Activated naive CD8-positive, alpha-beta T cell (primary cell): ENCODE results near the gene YY1.
"Not testable (repeated sequence)": the region's sequence is repeated elsewhere in the genome, so short reads cannot be mapped to it uniquely, and the experiment has no call there.

Experiments
- H3K27ac Mint-ChIP-seq: one replicate; pipeline ENCODE4 v1.8.0; 2021; ENCODE audit warnings: mixed read lengths
- H3K27me3 Mint-ChIP-seq: one replicate; pipeline ENCODE4 v1.8.0; 2021; ENCODE audit warnings: mixed read lengths
- H3K36me3 Mint-ChIP-seq: one replicate; pipeline ENCODE4 v1.8.0; 2021; ENCODE audit warnings: mixed read lengths
- H3K4me1 Mint-ChIP-seq: one replicate; pipeline ENCODE4 v1.8.0; 2021; ENCODE audit warnings: low read depth, mixed read lengths
- H3K4me3 Mint-ChIP-seq: one replicate; pipeline ENCODE4 v1.8.0; 2021; ENCODE audit warnings: mild to moderate bottlenecking, mixed read lengths
- H3K9me3 Mint-ChIP-seq: one replicate; pipeline ENCODE4 v1.8.0; 2021; ENCODE audit warnings: low read depth, mixed read lengths

Gene YY1

GRCh38 chr14:100292301-100292775 is 53.4 kb downstream of the YY1 start:
- Mint-ChIP-seq H3K4me1 (peaks cover 2% of the 10 kb centered on the region), H3K27me3 (no peaks in the 10 kb centered on the region), H3K36me3 (no peaks in the 10 kb centered on the region), H3K9me3 (no peaks in the 10 kb centered on the region), H3K4me3 (no peak overlapping the region), H3K27ac (no peak overlapping the region)

GRCh38 chr14:100292776-100293461 is 54.0 kb downstream of the YY1 start:
- peaks cover 2% of the 10 kb centered on the region for H3K4me1 Mint-ChIP-seq
- H3K27ac Mint-ChIP-seq = no peak overlapping the region
- H3K36me3 Mint-ChIP-seq = no peaks in the 10 kb centered on the region
- no peaks in the 10 kb centered on the region for H3K9me3 Mint-ChIP-seq
- H3K27me3 Mint-ChIP-seq = no peaks in the 10 kb centered on the region
- H3K4me3 Mint-ChIP-seq = no peak overlapping the region

- H3K4me3 Mint-ChIP-seq = no peak overlapping the region
- no peak overlapping the region for H3K27ac Mint-ChIP-seq
- H3K36me3 Mint-ChIP-seq = no peaks in the 10 kb centered on the region
- H3K27me3 Mint-ChIP-seq = no peaks in the 10 kb centered on the region
- peaks cover 2% of the 10 kb centered on the region for H3K4me1 Mint-ChIP-seq
- no peaks in the 10 kb centered on the region for H3K9me3 Mint-ChIP-seq
Observed at GRCh38 chr14:100293497-100294212, 54.7 kb downstream of the YY1 start.

GRCh38 chr14:100294213-100294962 is 55.4 kb downstream of the YY1 start:
- no peaks in the 10 kb centered on the region for H3K9me3 Mint-ChIP-seq
- H3K27ac Mint-ChIP-seq = no peak overlapping the region
- peaks cover 2% of the 10 kb centered on the region for H3K4me1 Mint-ChIP-seq
- no peaks in the 10 kb centered on the region for H3K36me3 Mint-ChIP-seq
- H3K4me3 Mint-ChIP-seq = no peak overlapping the region
- H3K27me3 Mint-ChIP-seq = no peaks in the 10 kb centered on the region

GRCh38 chr14:100294963-100295330 is 56.0 kb downstream of the YY1 start:
- peaks cover 2% of the 10 kb centered on the region for H3K4me1 Mint-ChIP-seq

GRCh38 chr14:100295376-100296105 is 56.6 kb downstream of the YY1 start:
- no peaks in the 10 kb centered on the region for H3K9me3 Mint-ChIP-seq
- H3K27me3 Mint-ChIP-seq = no peaks in the 10 kb centered on the region
- peaks cover 2% of the 10 kb centered on the region for H3K4me1 Mint-ChIP-seq
- H3K27ac Mint-ChIP-seq = no peak overlapping the region
- no peaks in the 10 kb centered on the region for H3K36me3 Mint-ChIP-seq
- no peak overlapping the region for H3K4me3 Mint-ChIP-seq

More at GRCh38 chr14:100294963-100295330, 56.0 kb downstream of the YY1 start:
- Mint-ChIP-seq H3K4me3 (no peak overlapping the region), H3K9me3 (no peaks in the 10 kb centered on the region), H3K27ac (no peak overlapping the region), H3K27me3 (no peaks in the 10 kb centered on the region), H3K36me3 (no peaks in the 10 kb centered on the region)

GRCh38 chr14:100296106-100296651 is 57.2 kb downstream of the YY1 start:
- H3K4me1 Mint-ChIP-seq = peaks cover 2% of the 10 kb centered on the region
- no peaks in the 10 kb centered on the region for H3K36me3 Mint-ChIP-seq
- no peak overlapping the region for H3K4me3 Mint-ChIP-seq
- no peaks in the 10 kb centered on the region for H3K9me3 Mint-ChIP-seq
- H3K27ac Mint-ChIP-seq = peak overlapping the region; percentile 64
- H3K27me3 Mint-ChIP-seq = no peaks in the 10 kb centered on the region

- H3K4me3 Mint-ChIP-seq, H3K36me3 Mint-ChIP-seq, H3K27me3 Mint-ChIP-seq, H3K9me3 Mint-ChIP-seq, H3K27ac Mint-ChIP-seq, H3K4me1 Mint-ChIP-seq: not testable (repeated sequence)
Observed at GRCh38 chr14:100296729-100297128, 57.8 kb downstream of the YY1 start.

- H3K9me3 Mint-ChIP-seq = no peaks in the 10 kb centered on the region
- no peaks in the 10 kb centered on the region for H3K27me3 Mint-ChIP-seq
- no peaks in the 10 kb centered on the region for H3K36me3 Mint-ChIP-seq
- peaks cover 2% of the 10 kb centered on the region for H3K4me1 Mint-ChIP-seq
- H3K4me3 Mint-ChIP-seq = no peak overlapping the region
- H3K27ac Mint-ChIP-seq = no peak overlapping the region
Observed at GRCh38 chr14:100297320-100298300, 58.7 kb downstream of the YY1 start.

- no peaks in the 10 kb centered on the region for H3K9me3 Mint-ChIP-seq
- no peaks in the 10 kb centered on the region for H3K36me3 Mint-ChIP-seq
- H3K27me3 Mint-ChIP-seq = no peaks in the 10 kb centered on the region
- no peak overlapping the region for H3K4me3 Mint-ChIP-seq
- no peak overlapping the region for H3K27ac Mint-ChIP-seq
- H3K4me1 Mint-ChIP-seq = peaks cover 2% of the 10 kb centered on the region
Observed at GRCh38 chr14:100298551-100299237, 59.8 kb downstream of the YY1 start.

- Mint-ChIP-seq H3K9me3 (no peaks in the 10 kb centered on the region), H3K4me3 (no peak overlapping the region), H3K27me3 (no peaks in the 10 kb centered on the region), H3K36me3 (no peaks in the 10 kb centered on the region), H3K27ac (no peak overlapping the region), H3K4me1 (peaks cover 4% of the 10 kb centered on the region)
Observed at GRCh38 chr14:100299238-100299560, 60.3 kb downstream of the YY1 start.

GRCh38 chr14:100302616-100303015 is 63.7 kb downstream of the YY1 start:
- Mint-ChIP-seq H3K36me3 (no peaks in the 10 kb centered on the region), H3K9me3 (no peaks in the 10 kb centered on the region), H3K27me3 (no peaks in the 10 kb centered on the region), H3K4me3 (no peak overlapping the region), H3K4me1 (peaks cover 10% of the 10 kb centered on the region), H3K27ac (no peak overlapping the region)

GRCh38 chr14:100303179-100303578 is 64.2 kb downstream of the YY1 start:
- H3K4me1 Mint-ChIP-seq = peaks cover 10% of the 10 kb centered on the region
- H3K27ac Mint-ChIP-seq = no peak overlapping the region
- no peak overlapping the region for H3K4me3 Mint-ChIP-seq
- no peaks in the 10 kb centered on the region for H3K27me3 Mint-ChIP-seq
- H3K36me3 Mint-ChIP-seq = no peaks in the 10 kb centered on the region
- no peaks in the 10 kb centered on the region for H3K9me3 Mint-ChIP-seq
